Panc1 (cell line): Measurements from ENCODE around the gene DOK5.

ENCODE experiments used
- CTCF ChIP-seq: fragments of 450-650 bp; IDR thresholded peaks from 2 replicates; pipeline ENCODE4 v1.5.1; 2017; ENCODE audit warnings: mild to moderate bottlenecking
- REST ChIP-seq, 2 experiments: IDR thresholded peaks; 2 replicates each; pipeline ENCODE4 v1.6.1; 2011 to 2012; ENCODE audit warnings: low read depth in 2 of 2, control low read depth in 1 of 2, low read length in 1 of 2, mild to moderate bottlenecking in 1 of 2, moderate library complexity in 1 of 2; ENCODE audit not compliant: insufficient read depth in 1 of 2

- TF ChIP-seq CTCF (no peak), REST (IDR thresholded peaks at IDR 0.05; ENCODE audit: insufficient read depth in 1 of 2, low read depth in 2 of 2, low read length in 1 of 2) (no peak)
Observed at GRCh38 chr20:54555150-54555549, 79.8 kb downstream of the DOK5 start.
